NT2/D1 (cell line): Measurements from ENCODE around the gene PLIN4.

Experiments
- SUZ12 ChIP-seq: IDR thresholded peaks from 2 replicates; pipeline ENCODE4 v1.6.1; 2011; ENCODE audit not compliant: insufficient read length, insufficient read depth; ENCODE audit errors: extremely low read depth
- YY1 ChIP-seq: IDR thresholded peaks from 2 replicates; pipeline ENCODE4 v1.6.1; 2011; ENCODE audit not compliant: insufficient read length, insufficient read depth
- ZNF274 ChIP-seq: IDR thresholded peaks from 2 replicates; pipeline ENCODE4 v1.6.1; 2011; ENCODE audit warnings: mild to moderate bottlenecking, low read depth, low read length

DNA sequence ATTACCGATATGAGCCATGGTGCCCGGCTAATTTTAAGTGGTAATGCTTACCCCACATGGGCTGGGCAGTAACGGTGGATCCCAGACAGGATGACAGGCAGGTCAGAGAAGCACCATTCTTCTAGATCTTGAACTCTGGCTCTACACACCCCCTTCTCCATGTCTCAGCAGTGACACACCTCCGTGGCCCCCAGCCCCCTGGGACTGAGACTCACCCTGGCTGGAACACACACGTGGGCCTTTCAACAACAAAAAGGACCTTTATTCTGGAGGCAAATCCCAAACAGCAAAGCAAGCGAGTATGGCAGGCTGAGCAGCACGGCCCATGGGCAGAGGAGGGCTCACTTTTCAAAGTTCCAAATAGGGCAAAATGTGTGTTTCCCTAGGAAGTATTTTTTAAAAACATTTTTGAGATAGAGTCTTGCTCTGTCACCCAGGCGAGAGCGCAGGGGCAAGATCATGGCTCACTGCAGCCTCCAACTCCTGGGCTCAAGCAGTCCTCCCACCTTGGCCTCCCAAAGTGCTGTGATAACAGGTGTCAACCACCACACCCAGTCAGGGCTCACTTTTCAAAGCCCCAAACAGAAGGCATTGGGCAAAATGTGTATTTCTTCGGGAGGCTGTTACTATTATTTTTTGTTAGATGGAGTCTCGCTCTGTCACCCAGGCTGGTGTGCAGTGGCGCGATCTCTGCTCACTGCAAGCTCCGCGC is 4.2 kb upstream of the PLIN4 start:
- TF ChIP-seq ZNF274 (no peak), YY1 (no peak), SUZ12 (no peak)
